Measurements from ENCODE around the gene TTC31.

TTC31 gene

DNA sequence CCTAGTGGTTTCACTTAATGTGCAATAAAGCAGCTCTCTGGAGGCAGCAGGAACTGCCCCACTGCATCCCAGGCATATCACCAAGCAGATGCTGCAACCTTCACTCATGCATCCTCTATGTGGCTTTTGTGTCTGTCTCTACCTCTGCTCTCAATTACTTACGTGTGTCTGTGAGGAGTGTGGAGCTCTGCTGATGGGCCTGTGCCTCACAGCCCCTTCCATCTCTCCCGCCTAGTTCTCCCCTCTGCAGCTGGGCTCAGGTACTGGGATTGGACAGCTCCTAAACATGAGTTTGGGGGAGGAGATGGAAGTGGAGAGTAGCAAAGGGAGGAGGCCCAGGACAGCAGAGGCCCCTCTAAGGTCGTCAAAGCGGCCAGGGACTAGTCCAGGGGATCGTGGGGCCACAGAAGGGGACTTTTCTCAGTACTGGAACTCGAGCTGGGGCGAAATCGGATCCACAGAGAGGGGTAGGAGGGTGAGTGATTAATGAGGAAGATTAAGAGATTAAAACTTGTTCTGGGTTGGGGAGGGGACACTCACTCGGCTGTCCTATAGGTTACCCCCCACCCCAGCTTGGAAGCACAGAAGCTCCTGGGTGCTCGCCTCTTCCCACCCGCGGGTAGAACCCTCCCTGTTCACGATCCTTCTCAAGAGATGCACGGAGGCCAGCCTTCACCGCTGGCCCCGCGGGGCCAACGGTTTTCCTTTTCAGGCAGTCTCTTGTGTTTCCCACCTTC lies 18.6 kb downstream of the TTC31 start:
- in situ Hi-C loops (cut with MboI; ENCODE audit: low pct_unique_long_range_greater_than_20kb, low sequenced_read_pairs): no loop called here
- DNase-seq: no peak

DNA sequence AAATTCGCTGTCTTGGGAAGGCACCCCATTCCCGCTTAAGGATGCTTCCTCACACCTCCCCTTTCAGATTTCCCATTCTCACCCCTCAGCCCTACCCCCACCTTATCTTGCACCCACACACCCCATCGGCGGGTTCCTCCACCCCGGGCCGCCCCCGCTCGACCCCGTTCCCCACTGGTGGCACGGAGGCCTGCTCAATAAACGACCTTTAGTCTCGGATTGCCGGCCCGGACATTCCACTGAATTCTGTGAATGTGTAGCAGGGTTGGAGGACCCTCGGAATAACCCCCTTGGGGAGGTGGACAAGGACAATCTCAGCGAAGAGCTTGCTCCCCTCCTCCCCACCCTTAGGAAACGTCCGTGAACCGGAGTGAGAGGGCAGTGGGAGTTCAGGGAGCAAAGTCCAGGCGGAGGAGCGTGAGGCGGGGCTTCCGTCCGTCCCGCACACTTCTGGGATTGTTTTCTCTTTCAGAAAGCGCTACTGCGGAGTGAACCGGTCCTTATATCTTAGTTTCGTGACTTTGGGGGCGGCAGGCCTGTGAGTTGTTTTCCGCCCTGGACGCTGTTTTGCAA lies 19.4 kb downstream of the TTC31 start:
- no peak for DNase-seq
- in situ Hi-C loops (cut with MboI; ENCODE audit: low pct_unique_long_range_greater_than_20kb, low sequenced_read_pairs): no loop called here

DNA sequence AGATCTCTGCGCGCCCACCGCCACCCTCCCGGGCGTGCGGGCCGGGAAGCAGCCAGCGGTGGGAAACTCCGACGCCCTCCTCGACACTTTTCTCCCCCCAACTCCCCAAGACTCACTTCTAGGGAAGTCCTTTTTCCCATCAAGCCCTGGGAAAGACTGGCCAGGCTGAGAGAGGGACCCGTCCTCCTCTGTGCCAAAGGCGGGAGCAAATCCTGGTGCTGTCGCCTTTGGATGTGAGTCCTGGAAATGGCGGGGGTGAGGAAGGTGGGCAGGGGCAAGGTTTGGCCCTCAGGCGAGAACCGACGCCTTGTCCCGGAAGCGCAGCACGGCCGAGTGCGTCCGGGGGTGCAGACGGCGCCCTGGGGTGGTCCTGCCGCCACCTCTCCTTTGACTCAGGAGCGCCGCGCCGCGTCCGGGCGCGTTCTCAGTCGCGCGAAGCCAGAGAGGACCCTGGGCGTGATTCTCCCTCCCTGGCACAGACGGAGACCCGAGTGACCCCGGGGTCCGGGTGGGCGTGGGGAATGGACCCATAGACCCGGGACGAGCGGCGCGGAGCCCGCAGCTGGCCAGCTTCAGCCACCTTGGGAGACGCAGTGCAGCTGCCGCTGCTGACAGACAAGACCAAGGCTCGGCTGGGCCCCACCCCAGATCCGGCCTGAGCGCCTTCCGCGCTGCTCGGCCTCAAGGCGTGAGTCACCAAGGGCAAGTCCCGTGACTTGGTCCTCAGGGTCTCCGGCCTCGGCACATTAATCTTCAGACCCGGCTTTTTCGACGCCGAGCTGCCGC lies 20.0 kb downstream of the TTC31 start:
- DNase-seq: no peak
- in situ Hi-C loops (cut with MboI; ENCODE audit: low pct_unique_long_range_greater_than_20kb, low sequenced_read_pairs): no loop called here

DNA sequence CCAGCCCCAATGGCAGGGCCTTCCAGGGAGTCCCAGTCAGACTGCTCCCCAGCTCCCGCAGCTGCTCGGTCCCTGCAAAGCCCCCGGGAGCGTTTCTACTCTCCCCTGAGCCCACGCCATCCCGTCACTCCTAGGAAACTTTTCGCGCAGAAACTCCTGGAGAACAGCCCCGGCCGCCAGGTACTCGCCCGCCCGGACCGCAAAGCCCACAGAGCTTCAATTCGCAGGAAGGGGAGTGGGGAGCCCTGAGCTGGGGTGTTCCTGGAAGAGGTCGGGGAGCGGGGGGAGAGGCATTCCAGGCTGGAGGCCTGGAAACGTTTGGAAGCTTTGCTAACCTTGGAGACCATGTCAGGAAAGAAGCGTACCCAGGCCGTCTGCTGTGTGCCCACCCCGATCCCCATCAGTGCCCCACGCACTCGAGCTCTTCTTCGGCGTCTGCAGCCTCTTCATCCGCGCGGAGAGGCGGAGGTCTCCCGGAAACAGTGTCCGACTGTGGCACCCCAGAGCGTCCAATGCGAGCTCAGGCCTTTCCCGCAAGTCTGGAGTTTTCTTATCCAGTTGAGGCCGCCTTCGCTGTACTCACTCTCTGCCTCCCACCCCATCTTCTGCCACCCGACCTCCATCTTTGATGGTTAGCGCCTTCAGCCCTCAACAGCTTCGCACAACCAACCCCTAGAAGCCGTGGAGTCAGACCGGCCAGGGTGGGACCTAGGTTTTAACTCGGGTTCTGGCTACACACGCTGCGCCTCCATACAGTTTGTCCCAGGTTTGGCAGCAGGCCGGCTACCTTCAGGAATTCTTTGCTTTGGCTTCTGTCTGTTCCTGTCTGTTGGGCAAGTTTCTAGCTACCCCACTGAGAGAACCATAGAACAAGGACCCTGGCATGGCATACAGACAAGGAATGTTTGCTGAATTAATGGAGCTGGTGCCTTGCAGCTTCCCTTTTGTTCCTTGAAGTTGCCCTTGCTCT lies 20.9 kb downstream of the TTC31 start:
- in situ Hi-C loops (cut with MboI; ENCODE audit: low pct_unique_long_range_greater_than_20kb, low sequenced_read_pairs): no loop called here
- DNase-seq: no peak

DNA sequence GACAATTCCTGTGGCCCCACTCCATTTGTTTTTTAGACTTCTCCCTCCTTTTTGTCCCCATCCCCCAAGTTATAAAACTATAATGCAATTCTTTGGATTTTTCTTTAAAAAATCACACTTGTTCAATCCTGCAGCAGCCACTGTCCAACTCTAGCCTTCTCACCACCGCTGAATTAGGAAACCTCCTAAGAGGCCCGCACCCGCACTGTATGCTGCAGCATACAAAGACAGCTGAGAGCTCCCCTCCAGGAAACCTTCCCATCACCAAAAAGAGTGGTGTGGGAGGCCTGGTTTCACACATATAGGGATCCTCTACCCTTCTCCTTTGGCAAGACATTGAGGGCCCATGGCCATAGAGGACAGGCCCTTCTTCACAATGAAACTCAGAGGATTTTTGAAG lies 21.7 kb downstream of the TTC31 start:
- in situ Hi-C loops (cut with MboI; ENCODE audit: low pct_unique_long_range_greater_than_20kb, low sequenced_read_pairs): no loop called here
- no peak for DNase-seq

DNA sequence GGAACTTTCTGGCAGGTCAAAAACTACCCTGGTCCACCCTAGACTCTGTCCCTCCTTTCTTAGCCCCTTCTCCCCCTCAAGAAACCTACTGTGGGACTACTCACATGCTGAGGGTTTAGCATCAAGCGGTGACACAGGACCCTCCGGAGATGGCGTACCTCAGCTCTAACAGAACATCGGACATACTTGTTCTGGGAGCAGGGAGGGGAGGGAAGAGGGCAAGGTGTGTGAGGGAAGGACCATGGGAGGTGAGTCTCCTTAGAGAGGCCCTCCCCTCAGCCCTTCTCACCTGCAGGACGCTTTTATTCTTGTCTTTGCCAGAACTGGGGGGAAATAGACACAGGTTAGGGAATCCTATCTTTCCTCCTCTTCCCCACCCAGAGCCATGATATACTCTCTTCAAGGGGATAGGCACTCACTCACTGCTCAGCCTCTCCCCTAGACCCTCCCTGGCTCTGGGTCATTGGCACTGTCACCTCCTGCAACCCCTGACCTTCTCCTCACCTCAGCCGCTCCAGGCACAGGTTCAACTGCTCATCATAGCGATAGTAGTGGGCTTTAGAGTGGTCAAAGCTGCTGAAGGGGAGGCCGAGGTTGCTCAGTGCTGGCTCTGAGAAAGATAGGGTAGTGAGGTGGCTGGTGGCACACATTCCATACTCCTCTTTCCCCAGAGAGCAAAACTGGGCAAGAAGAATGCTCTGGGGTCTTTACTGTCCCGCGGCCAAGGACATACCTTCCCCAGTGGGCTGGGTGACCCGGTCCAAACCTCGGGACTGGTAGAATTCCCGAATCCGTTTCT lies 22.8 kb downstream of the TTC31 start:
- no peak for DNase-seq
- in situ Hi-C loops (cut with MboI; ENCODE audit: low pct_unique_long_range_greater_than_20kb, low sequenced_read_pairs): no loop called here

DNA sequence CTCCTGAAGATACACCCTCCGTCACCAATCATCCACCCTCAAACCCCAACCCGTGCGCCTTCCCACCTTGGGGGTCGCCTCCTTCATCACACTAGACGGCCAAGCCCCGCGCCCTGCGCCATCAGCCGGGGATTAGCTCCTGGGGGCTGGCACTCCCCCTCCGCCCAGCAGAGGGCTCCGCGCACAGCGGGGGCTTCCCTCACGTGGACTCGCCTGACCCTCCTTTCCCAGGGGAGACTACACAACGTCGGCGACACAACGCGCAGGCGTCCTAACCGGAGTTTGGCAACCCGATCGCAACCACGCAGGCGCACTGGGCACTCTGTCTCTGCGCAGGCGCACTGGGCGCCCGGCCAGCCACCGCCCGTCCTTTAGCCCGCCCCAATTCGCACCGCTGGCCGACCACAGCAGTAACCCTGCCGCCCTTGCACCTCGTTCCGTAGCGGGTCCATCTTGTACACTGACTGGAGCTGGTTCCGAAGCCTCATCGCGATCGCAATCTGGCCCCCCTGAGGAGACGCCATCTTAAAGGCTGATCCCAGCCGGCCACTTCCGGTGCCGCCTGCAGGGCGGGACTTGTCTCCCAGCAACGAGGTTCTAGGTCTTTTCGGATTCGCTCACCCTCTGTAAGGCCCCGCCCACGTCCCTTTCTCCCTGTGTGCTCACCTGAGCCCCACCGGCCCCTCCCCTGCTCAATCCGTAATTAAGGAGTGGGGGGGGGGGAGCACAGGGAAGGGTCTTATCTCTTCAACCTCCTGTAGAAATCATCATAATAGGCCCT lies 24.5 kb downstream of the TTC31 start, which contains the start of gene PCGF1:
TSS of gene PCGF1 (minus strand) at position 551 of the 781 bp plus-strand sequence. CDS start at position 524, 27 bp downstream.
- peak; percentile 97 for DNase-seq
- in situ Hi-C loops (cut with MboI; ENCODE audit: low pct_unique_long_range_greater_than_20kb, low sequenced_read_pairs): no loop called here

DNA sequence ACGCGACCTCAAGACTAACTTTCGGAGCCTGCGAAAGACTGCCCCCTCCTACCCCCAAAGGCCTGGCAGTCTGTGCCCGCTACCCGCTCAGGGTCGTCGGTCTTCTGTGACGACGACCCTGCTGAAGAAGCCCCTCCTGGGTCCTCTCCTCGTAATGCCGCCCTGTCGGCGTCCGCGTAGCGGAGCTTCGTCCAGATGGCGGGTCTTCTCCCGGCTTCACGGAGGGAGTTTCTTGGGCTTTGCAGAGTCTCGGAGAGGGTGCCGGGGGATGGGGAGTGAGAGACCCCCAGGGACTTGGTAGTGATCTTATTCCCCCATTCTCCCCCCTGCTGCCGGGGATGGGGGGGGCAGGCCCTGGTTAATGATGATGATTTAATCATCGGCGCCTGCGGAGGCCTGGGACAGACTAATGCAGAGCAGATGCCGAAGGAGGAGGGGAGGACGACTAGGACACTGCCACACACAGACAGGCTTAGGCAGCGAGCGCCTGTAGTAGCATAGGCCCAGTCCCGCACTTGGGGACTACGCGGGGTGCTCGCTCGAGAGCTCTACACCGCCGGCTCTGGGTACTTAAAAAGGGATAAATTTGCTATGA lies 25.1 kb downstream of the TTC31 start:
- DNase-seq: no peak
- in situ Hi-C loops (cut with MboI; ENCODE audit: low pct_unique_long_range_greater_than_20kb, low sequenced_read_pairs): no loop called here

DNA sequence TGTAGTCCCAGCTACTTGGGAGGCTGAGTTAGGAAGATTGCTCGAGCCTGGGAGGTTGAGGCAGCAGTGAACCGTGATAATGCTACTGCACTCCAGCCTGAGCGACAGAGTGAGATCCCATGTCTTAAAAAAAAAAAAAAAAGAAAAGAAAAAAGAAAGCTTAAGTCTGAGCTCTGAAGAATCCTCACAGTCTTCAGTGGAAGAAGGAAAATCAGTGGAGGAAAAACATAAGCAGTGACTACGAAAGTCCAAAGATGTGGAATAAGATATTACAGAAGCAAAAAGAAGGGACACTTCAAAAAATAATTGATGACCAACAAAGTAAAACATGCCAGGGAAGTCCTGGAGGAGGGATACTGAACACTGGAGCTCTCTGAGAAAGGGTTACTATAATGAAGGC lies 27.4 kb downstream of the TTC31 start:
- in situ Hi-C loops (cut with MboI; ENCODE audit: low pct_unique_long_range_greater_than_20kb, low sequenced_read_pairs): no loop called here
- no peak for DNase-seq

DNA sequence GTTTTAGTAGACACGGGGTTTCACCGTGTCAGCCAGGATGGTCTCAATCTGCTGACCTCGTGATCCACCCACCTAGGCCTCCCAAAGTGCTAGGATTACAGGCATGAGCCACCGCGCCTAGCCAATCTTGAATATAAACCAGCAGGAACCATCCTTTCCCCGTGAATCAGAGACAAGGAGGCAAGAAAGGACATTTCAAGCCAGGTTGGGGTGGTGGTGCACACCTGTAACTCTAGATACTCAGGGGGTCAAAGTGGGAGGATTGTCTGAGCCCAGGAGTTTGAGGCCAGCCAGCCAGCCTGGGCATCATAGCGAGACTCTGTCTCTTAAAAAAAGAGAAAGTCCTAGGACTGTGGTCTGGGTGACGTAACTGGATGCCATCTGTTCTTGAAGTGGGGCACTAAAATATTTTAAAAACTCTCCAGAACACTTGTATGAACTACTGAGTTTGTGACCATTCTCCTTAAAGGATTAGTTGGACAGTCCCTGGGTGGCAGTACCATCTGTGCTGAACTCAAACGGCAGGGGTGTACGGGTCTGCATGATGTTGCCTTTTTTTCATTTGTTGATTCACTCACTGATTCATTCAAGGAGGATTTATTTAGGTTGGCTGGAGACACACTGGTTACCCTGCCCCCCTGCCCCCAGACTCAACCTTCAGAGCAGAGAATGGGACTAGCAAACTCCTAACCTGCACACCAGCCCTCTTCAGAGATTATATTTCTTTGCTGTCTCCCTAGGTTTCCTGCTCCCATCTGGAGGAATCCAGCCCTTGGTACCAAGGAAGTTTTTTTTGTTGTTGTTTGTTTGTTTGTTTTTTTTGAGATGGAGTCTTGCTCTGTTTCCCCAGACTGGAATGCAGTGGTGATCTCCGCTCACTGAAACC lies 28.5 kb downstream of the TTC31 start:
- in situ Hi-C loops (cut with MboI; ENCODE audit: low pct_unique_long_range_greater_than_20kb, low sequenced_read_pairs): no loop called here
- no peak for DNase-seq

DNA sequence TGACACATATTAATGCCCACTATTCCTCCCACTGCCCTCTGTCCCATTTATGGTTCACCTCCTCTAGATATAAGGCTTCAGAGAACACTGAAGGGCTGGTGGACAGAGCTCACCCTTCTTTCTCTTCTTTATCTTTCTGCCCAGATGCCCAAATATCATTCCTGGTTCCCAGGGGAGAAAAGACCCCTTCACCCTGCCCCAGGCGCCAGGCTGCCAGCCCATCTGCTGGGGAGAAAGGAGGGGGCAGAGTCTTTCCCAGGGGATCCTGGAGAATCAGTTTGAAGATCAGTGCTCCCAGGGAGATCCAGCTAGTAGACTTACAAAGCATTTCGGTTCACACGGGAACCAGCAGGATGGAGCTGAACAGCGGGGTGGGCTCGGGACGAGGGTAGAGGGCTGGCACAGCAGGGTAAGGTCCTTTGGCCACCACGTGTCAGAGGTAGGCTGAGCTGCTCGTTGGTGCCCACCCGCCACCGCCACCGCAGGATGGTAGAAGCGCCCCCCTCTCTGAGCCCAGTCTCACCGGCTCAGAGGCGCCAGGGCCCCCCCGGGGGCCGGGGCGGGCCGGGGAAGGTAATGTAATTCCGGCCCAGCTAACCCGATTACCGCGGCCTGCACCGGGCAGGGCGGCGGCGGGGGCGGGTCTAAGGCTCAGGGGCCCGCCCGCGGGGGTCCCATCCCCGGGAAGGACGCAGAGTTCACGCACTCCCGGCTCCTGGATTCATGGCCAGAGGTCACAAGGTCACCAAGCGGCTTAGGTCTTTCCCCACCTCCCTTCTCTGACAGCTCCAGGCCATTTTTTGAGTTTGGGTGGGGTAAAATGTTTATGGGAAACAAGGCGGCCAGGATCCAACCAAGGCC lies 30.1 kb downstream of the TTC31 start:
- in situ Hi-C loops (cut with MboI; ENCODE audit: low pct_unique_long_range_greater_than_20kb, low sequenced_read_pairs): no loop called here
- no peak for DNase-seq

DNA sequence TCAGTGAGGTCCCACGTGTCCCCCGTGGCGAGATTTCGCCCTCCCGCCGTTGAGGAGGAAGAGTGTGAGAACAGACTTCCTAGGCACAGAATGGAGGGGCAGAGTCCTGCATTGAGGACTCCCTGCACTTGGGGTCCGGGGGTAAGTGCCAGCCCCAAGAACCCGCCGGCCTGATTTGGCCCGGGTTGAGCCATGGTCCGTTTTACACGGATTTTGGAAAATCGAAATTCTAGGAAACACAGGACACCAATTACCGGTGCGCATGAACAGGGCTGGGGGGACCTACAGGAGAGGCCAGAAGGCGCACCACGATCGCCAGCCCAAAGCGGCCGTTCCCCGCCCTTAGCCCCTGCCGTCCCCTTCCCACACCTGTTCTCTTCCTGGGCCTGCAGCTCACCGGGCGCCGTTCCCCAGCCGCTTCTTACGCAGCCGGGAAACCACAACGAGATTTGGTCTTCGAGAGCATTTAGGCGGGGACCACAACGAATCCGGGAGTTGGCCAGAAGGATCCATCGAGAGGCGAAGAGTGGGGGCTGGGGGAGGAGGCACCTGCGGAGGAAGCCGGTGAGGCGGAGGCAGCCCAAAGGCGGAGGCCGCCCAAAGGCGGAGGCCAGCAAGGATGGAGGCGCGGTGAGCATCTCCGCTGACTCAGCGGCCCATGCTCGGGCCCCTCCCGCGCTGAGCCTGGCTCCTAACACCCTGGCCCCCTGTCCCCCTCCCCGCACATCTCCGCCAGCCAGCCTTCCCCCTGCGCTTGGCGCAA lies 30.9 kb downstream of the TTC31 start:
- DNase-seq: no peak
- in situ Hi-C loops (cut with MboI; ENCODE audit: low pct_unique_long_range_greater_than_20kb, low sequenced_read_pairs): no loop called here

DNA sequence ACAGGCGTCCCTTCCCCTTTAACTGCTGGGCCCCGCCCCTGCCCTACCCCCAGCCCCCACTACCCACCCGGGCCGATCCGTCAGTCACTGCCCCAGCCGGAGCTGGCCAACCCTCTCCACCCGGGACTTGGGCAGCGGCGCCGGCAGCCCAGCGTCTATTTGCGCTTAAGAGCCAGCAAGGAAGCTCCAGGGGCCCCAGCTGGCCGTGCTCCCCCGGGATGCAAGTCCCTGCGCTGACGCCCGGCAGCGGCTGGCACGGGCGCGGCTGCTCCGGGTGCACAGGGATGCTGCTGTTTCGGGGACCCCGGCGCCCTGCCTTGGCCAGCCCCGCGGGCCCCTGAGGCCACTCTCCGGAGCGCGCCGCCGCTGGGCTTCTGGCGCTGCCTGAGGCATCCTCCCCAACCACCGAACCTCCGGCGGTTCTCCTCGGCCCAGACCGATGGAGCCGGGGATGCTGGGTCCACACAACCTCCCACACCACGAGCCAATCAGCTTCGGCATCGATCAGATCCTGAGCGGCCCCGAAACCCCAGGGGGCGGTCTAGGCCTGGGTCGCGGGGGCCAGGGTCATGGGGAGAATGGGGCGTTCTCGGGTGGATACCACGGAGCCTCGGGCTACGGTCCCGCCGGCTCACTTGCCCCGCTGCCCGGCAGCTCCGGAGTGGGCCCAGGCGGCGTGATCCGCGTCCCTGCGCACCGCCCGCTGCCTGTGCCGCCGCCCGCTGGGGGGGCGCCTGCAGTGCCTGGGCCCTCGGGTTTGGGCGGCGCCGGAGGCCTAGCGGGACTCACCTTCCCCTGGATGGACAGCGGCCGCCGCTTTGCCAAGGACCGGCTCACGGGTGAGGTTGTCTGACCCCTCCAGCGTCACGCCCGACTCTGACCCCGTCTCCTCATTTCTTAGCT lies 31.7 kb downstream of the TTC31 start, which contains the start of gene TLX2:
TSS of gene TLX2 (plus strand) at position 83 of the 903 bp plus-strand sequence. CDS start at position 440, 357 bp downstream.
- in situ Hi-C loops (cut with MboI; ENCODE audit: low pct_unique_long_range_greater_than_20kb, low sequenced_read_pairs): no loop called here
- no peak for DNase-seq
